Right lobe of liver (tissue), 6 donors: Measurements from ENCODE around the gene GRP. TPM values are rescaled to one million over a fixed set of nuclear protein-coding genes. Genes with fewer than 3 reads are reported as not detected.

ENCODE experiments used
- ATAC-seq, 4 donors: fragments of 200-7000 bp; cut with Tn5 transposase; one replicate each; pipeline ENCODE4 v1.9.1; 2020; ENCODE audit warnings: mild to moderate bottlenecking in 4 of 4, moderate library complexity in 4 of 4
- DNase-seq, 3 donors: peaks; one replicate each; pipeline ENCODE4 v3.0.0-alpha.2; 2020
- H3K27ac ChIP-seq, 3 donors: fragments of 200-600 bp; one replicate each; pipeline ENCODE4 v1.8.0; 2022
- H3K27me3 ChIP-seq, 2 donors: fragments of 200-600 bp; one replicate each; pipeline ENCODE4 v1.8.0; 2022
- H3K36me3 ChIP-seq, 4 donors: fragments of 200-600 bp; sonication (generic) in 1 of 4; one replicate each; pipeline versions ENCODE4 v1.5.1 to v1.8.0; 2017 to 2022; ENCODE audit warnings: control low read depth in 1 of 4
- H3K4me1 ChIP-seq, 4 donors: fragments of 200-600 bp; sonication (generic) in 1 of 4; one replicate each; pipeline versions ENCODE4 v1.5.1 to v1.8.0; 2017 to 2022; ENCODE audit warnings: control low read depth in 1 of 4
- H3K4me3 ChIP-seq, 3 donors: fragments of 200-600 bp; one replicate each; pipeline ENCODE4 v1.8.0; 2022
- H3K9me3 ChIP-seq, 4 donors: fragments of 200-600 bp; sonication (generic) in 1 of 4; one replicate each; pipeline versions ENCODE4 v1.5.1 to v1.8.0; 2017 to 2022; ENCODE audit warnings: control low read depth in 1 of 4
- POLR2A ChIP-seq: fragments of 450-650 bp; IDR thresholded peaks from one replicate; pipeline ENCODE4 v1.6.1; 2017; ENCODE audit warnings: antibody characterized with exemption, mild to moderate bottlenecking
- WGBS: methylation state at CpG from one replicate; pipeline ENCODE4 v1.1.6; 2018; ENCODE audit warnings: low coverage, low lambda C conversion rate; ENCODE audit not compliant: insufficient coverage; ENCODE audit errors: missing lambda C conversion rate; 5-methylcytosine and 5-hydroxymethylcytosine counted together
- intact Hi-C, 2 donors: fragments of 100-400 bp; cut with DNase I; formaldehyde crosslinking; loops; one replicate each; pipeline versions ENCODE4 v1.11.2 to v1.14.1; 2022
- total RNA-seq, 6 experiments: library from RNA; depleted of rRNA in 2 of 6; stranded (reverse); fragments of >200 nt in 2 of 6; fragmentation: NEBNext Ultra II Directional in 3 of 6; extraction: Animal tissue kit (Norgen Biotek cat#: 25700) in 3 of 6; gene quantifications; one replicate each; pipeline versions ENCODE4 v1.1.0 to v1.2.4, GENCODE V29; 2016 to 2023
- TF ChIP-seq, protein P1 (sequence below), 4 donors: fragments of 200-600 bp in 3 of 4; fragments of 450-650 bp in 1 of 4; IDR thresholded peaks; one replicate each; pipeline versions ENCODE4 v1.5.1 to v1.8.0; 2016 to 2022; ENCODE audit warnings: antibody characterized with exemption in 4 of 4, mild to moderate bottlenecking in 2 of 4
- donor health status: DM: no; HTN: yes; CAD: no.
- donor health status: DM: no; HTN: no; CAD: no.
- donor health status: DM: no; HTN: no; CAD: no.
- donor health status: DM: no; HTN: yes; CAD: no.
- donor health status: DM: no; HTN: yes; CAD: no.

The GRP gene
- total RNA-seq, 6 experiments from 2014 or later: not detected

DNA sequence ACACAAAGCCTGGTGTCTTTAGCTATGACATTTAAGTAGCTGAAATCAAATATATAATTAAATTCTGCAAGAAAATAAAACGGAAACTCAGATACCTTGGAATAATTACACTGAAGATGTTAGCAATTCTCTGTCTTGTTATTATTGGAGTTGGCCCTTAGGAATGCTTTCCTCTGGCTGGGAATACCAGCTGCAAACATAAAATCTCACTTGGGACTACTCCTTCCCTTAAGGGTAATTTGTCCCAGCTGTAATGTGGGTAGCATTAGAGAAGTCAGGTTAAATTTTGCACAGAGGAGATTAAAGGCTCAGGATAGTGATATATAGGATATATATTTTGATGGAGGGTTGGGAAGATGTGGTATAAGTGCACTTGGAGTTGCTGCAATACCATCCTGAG is 37.3 kb upstream of the GRP start:
- H3K27ac ChIP-seq: no peak overlapping the region
- no peaks in the 10 kb centered on the region for H3K27me3 ChIP-seq
- ATAC-seq (no peak), DNase-seq (no peak)
- no peaks in the 10 kb centered on the region for H3K36me3 ChIP-seq
- no peak overlapping the region for H3K4me3 ChIP-seq
- intact Hi-C loops: no loop called here
- no peaks in the 10 kb centered on the region for H3K4me1 ChIP-seq
- no peak for TF ChIP-seq POLR2A
- TF ChIP-seq, protein P1, sequence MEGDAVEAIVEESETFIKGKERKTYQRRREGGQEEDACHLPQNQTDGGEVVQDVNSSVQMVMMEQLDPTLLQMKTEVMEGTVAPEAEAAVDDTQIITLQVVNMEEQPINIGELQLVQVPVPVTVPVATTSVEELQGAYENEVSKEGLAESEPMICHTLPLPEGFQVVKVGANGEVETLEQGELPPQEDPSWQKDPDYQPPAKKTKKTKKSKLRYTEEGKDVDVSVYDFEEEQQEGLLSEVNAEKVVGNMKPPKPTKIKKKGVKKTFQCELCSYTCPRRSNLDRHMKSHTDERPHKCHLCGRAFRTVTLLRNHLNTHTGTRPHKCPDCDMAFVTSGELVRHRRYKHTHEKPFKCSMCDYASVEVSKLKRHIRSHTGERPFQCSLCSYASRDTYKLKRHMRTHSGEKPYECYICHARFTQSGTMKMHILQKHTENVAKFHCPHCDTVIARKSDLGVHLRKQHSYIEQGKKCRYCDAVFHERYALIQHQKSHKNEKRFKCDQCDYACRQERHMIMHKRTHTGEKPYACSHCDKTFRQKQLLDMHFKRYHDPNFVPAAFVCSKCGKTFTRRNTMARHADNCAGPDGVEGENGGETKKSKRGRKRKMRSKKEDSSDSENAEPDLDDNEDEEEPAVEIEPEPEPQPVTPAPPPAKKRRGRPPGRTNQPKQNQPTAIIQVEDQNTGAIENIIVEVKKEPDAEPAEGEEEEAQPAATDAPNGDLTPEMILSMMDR (IDR thresholded peaks at IDR 0.05): no peak
- no peaks in the 10 kb centered on the region for H3K9me3 ChIP-seq
- 73% methylated on average over 1 of the region's 1 CpG for WGBS

DNA sequence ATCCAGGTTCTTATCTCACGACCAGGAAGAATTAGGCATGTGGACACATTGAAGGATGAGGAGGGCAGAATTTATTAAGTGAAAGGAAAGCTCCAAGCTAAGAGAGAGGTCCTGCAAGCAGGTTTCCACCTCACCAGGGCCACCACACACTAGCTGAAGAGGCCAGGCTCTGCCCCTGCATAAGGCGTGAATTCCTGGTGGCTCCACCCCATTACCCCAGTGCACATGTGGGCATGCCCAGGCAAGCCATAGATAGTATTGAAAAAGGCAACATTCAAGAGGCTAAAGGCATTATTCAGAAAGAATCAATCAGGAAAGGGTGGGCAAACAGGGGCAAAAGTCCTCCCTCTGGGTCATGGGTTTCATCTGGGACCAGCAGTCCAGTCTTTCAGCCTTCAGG is 30.9 kb upstream of the GRP start:
- no peaks in the 10 kb centered on the region for H3K9me3 ChIP-seq
- no peaks in the 10 kb centered on the region for H3K4me1 ChIP-seq
- intact Hi-C loops: no loop called here
- no peaks in the 10 kb centered on the region for H3K36me3 ChIP-seq
- TF ChIP-seq, protein P1 (IDR thresholded peaks at IDR 0.05): no peak
- TF ChIP-seq POLR2A: no peak
- H3K4me3 ChIP-seq: no peak overlapping the region
- ATAC-seq (no peak), DNase-seq (no peak)
- no peak overlapping the region for H3K27ac ChIP-seq
- no peaks in the 10 kb centered on the region for H3K27me3 ChIP-seq
- WGBS: 75% methylated on average over 2 of the region's 2 CpGs

DNA sequence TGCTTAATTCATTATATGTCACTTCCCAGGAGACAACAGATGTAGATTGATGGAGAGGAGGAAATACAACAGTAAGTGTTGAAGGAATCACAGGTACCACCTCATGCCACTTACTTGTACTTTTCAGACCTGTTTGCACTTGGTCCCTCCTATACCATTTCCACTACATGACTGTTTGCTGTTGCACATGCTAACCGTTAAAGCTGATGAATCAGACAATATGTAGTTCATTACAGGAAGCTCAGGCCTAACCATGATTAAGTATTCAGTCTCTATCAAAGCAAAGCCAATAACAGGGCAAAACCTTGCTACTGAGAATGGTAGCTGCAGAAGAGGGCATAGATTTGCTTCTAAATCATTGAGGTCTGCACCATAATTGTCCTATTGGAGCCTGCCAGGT is 30.2 kb upstream of the GRP start:
- ATAC-seq: no peak
- Histone ChIP-seq H3K27ac (no peak overlapping the region), H3K27me3 (no peaks in the 10 kb centered on the region), H3K36me3 (no peaks in the 10 kb centered on the region), H3K9me3 (no peaks in the 10 kb centered on the region), H3K4me3 (no peak overlapping the region), H3K4me1 (no peaks in the 10 kb centered on the region)
- intact Hi-C loops: no loop called here
- 60% methylated on average over 1 of the region's 1 CpG for WGBS
- no peak for TF ChIP-seq POLR2A
- TF ChIP-seq, protein P1 (IDR thresholded peaks at IDR 0.05): no peak
- DNase-seq: no peak

DNA sequence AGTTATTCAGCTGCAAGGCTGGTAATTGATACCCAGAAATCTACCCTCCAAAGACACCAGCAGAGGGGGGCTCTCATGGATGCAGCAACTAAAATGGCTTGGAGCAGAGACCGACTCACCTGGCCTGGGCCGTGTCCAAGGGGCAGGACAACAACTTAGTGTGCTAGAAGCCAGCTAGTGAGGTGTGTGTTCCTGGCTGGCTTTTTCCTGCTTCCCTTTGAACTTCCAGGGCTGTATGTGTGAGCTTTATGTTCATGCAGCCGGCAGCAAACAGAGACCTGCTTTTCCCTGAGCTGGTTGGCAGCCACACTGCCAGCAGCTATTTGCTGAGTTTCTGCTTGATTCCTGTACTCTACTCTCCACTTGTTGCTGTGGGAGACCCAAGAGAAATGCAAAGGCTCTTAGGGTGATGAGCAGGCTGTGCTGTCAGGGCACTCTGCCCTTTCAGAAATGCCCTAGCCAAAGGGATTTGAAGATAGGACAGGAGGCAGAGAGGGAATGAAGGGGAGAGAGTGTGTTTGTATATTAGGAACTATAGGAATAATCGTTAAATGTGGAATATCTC is 23.7 kb upstream of the GRP start:
- TF ChIP-seq, protein P1 (IDR thresholded peaks at IDR 0.05): no peak
- TF ChIP-seq POLR2A: no peak
- DNase-seq (no peak), ATAC-seq (no peak)

DNA sequence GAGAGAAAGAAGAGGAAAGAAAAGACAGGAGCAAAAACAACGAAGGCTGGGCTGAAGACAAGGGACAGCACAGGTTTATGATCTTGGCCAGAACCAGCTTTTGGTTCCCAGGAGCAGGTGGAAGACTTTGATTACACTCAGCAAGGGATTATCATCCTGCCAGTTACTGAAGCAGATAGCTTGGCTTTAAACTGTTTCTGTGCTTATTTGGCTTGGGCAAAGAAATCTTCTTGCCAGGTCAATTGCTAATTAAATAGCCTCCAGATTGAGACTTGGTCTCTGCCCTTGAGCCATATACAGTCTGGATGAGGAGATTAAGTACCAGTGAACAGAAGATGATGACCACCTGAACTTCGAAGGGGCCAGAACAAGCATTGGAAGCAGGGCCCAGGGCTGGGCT is 22.3 kb upstream of the GRP start:
- TF ChIP-seq, protein P1 (IDR thresholded peaks at IDR 0.05): no peak
- TF ChIP-seq POLR2A: no peak
- Histone ChIP-seq H3K36me3 (no peaks in the 10 kb centered on the region), H3K9me3 (no peaks in the 10 kb centered on the region), H3K27me3 (no peaks in the 10 kb centered on the region), H3K27ac (no peak overlapping the region), H3K4me1 (no peaks in the 10 kb centered on the region), H3K4me3 (no peak overlapping the region)
- no peak for DNase-seq
- intact Hi-C loops: no loop called here
- WGBS: 19% methylated on average over 2 of the region's 2 CpGs
- no peak for ATAC-seq

More for the DNA sequence above, 23.7 kb upstream of the GRP start:
- no peak overlapping the region for H3K4me3 ChIP-seq
- WGBS: 53% methylated on average over 3 of the region's 4 CpGs
- H3K27me3 ChIP-seq: no peaks in the 10 kb centered on the region
- no peaks in the 10 kb centered on the region for H3K4me1 ChIP-seq
- intact Hi-C loops: no loop called here
- no peak overlapping the region for H3K27ac ChIP-seq
- H3K9me3 ChIP-seq: no peaks in the 10 kb centered on the region
- H3K36me3 ChIP-seq: no peaks in the 10 kb centered on the region
